Right renal cortex interstitium (tissue), 3 donors: ENCODE data around the gene VTA1. TPM values are rescaled to one million over a fixed set of nuclear protein-coding genes. Genes with fewer than 3 reads are reported as not detected.
A peak's percentile ranks its signal among the peaks of the same experiment; 100 is the strongest.
"Not testable (repeated sequence)": the region's sequence is repeated elsewhere in the genome, so short reads cannot be mapped to it uniquely, and the experiment has no call there.

Experiments used
- DNase-seq, 3 donors: peaks; one replicate each; pipeline ENCODE4 v3.0.0-alpha.2; 2013; ENCODE audit warnings: low read depth in 3 of 3, low spot score in 2 of 3
- polyA plus RNA-seq, 3 donors: library from polyadenylated mRNA; unstranded; fragments of 120-200 nt; gene quantifications; one replicate each; pipeline ENCODE4 v1.2.1, GENCODE V29; 2013; ENCODE audit not compliant: insufficient read length in 3 of 3

VTA1 gene
- polyA plus RNA-seq, 3 donors, result 79.7 to 88.2 (median 83.3) TPM

DNA sequence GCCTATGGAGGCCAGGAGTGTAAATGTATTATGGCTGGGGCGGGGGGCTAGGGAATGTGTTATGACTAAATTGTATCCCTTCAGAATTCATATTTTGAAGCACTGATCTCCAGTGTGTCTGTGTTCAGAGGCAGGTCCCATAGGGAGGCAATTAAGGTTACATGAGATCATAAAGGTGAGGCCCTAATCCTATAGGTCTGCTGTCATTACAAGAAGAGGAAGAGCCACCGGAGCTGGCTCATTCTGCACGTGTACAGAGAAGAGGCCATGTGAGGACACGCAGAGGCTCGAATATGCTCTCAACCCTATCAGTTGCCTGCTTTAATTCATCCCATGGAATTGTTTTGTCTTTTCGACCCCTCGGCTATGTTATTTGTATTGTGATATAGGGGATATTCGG, 76.9 kb downstream of the VTA1 start:
- no peak for DNase-seq

DNA sequence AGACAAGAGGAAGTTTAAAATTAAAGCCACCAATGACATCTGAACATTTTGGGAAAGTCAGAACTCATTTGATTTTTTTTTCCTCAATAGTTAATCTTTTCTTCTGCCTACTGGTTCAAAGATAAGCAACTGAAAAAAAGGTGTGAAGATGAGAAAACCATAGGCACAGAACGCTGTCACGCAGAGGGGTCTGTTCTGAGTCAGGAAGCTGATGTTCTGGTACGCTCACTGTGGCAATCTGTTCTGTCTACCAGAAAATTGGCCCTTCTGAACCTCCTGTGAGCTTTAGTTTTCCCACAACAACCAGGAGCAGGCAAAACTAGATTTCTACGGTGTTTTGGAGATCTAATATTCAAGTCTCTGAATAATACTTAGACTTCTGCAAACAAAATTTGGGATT, 78.1 kb downstream of the VTA1 start:
- DNase-seq, result no peak

DNA sequence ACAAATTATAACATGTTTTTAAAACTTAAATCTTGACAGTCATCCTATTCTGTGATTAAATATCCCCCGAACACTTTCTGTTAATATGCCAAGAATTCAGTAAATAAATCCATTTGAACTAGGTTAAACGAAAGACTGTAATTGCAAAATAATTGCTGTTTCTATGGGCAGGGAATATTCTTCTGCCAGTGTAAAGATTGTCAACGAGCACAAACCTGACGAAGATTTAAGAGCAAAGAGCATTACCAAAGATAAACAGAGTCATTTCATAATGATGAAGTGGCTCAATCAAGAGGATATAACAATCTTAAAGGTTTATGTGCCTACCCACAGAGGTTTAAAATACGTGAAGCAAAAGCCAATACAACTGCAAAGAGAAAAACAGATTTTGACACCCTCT, 78.5 kb downstream of the VTA1 start:
- no peak for DNase-seq

- DNase-seq, result no peak
Measured at GRCh38 chr6:142226731-142227130, 79.7 kb downstream of the VTA1 start.

- not testable (repeated sequence) for DNase-seq
Measured at GRCh38 chr6:142229518-142230270, 82.6 kb downstream of the VTA1 start.

GRCh38 chr6:142232206-142233044, 85.4 kb downstream of the VTA1 start:
- peak; percentile 31 to 57 (median 37) for DNase-seq

DNA sequence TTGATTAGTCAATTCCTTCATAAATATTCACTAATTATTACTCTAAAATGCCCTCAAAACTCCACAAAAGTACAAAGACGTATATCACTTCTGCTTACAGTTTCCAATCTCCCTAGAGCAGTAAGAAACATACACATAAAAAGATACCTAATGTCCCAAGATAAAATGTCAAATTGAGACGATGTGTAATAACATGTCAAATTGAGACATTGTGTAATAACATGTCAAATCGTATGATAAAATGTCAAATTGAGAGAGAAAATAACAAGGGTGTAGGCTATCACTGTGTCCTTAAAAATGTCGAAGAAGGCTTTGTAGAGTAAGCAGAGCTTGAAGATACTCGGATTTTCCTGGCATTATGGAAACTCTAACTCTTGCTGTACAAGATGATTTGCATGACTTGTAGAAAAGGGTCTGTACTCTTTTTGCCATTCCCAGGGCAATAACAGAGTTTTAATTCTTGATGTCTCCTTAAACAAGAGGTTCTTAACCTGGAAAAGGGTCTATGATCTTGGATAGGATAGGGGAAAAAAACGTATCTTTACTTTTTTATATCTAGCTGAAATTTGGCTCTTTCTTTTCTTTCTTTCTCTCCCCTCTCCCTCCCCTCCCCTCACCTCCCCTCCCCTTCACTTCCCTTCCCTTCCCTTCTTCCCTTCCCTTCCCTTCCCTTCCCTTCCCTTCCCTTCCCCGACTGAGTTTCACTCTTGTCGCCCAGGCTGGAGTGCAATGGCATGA, 87.1 kb downstream of the VTA1 start:
- DNase-seq, result no peak

GRCh38 chr6:142235272-142235671, 88.2 kb downstream of the VTA1 start:
- DNase-seq, result no peak

DNA sequence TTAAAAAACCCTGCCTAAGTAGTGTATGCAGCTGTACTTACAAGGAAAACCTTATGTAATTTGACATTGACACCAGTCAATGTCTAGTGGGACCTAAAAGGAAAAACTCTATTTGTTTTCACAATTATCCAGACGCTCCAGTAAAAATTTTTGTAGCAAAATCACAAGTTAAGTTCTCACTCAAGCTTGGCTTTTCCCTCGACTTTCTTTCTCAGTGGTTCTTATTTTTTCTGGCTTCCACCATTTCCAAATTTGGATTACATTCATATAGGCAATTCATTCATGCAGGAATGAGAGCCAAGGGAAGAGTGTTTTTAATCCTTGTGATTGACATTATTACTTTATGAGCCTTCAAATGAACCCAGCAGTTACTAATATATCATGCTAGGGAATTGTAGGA, 88.7 kb downstream of the VTA1 start:
- DNase-seq, result no peak

DNA sequence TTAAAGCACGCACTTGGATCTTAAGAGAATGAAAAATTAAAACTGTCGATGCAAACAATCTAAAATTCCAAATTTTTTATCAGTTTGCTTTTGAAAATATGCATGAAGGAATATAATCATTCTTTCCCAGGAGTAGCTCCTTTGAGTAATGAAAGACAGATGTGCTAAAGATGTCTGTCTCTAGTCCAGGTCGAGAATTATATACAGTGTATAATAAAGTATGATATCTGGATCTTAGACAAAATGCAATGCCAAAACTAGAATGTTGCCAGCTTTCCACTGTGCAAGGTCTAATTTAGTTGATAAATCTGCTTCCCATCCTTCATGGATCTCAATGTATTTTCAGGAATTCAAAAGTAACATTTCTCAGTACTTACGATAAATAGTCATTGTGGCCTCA, 89.6 kb downstream of the VTA1 start:
- no peak for DNase-seq

- no peak for DNase-seq
Measured at GRCh38 chr6:142238881-142239280, 91.8 kb downstream of the VTA1 start.

DNA sequence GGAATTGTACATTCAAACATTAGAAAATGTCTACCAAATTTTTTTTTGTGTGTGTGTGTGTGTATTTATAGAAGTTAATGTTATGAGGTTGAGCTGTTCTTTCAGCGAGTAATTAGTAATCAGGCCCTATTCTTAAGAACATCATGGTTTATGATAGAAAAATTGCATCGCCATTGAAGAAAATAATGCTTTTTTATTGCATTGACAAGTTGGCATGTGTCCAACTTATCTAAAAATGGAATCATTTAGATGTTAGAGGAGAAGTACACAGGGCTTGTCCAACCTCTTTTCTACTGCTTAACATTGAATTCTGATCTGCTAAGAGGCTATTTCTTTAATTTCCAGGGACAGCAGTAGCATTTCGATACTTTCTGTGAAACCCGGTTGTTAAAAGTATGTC, 93.1 kb downstream of the VTA1 start:
- no peak for DNase-seq

- no peak for DNase-seq
Measured at GRCh38 chr6:142241061-142241460, 94.0 kb downstream of the VTA1 start.

GRCh38 chr6:142242269-142242668, 95.2 kb downstream of the VTA1 start:
- DNase-seq, result no peak

DNA sequence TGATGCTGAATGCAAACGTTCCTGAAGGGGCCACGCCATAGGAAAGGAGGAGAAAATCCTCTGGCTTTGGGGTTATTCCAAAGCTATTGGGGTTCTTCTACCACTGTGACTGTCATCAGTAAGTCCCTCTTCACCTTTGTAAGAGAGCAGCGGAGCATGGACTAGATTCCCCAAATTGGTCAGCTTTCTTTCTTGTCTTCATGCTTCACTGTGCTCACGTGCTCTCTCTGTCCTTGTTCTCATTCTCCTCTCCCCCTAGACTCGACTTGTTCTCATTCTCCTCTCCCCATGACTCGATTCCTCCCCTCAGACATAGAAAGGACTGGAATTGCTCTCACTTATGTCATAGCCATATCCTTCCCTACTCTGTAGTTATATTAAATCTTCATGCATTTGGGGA, 99.9 kb downstream of the VTA1 start:
- no peak for DNase-seq

GRCh38 chr6:142249266-142249665, 102.2 kb downstream of the VTA1 start:
- no peak for DNase-seq

- DNase-seq, result no peak
Measured at GRCh38 chr6:142251930-142252445, 104.9 kb downstream of the VTA1 start.

- no peak for DNase-seq
Measured at GRCh38 chr6:142254513-142254912, 107.5 kb downstream of the VTA1 start.

DNA sequence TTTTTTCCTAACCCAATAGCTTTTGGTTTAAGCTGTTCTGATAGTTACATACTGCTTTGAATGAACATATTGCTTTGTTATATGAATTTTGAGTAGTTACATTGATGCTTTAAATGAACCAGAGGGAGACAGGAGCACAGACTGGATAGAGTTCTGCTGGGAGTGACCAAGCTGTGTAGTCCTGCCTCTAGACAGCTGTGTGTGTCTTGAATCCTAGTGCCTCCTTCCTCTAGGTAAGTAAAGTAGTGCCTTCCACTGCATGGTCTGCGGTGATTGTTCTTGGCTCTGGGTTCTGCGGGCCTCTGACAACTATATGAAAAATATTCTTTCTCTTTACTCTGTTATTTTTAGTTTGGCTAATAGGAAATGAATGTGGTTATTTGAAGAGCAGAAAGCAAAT, 108.7 kb downstream of the VTA1 start:
- DNase-seq, result no peak

GRCh38 chr6:142258305-142258704, 111.2 kb downstream of the VTA1 start:
- DNase-seq, result no peak

DNA sequence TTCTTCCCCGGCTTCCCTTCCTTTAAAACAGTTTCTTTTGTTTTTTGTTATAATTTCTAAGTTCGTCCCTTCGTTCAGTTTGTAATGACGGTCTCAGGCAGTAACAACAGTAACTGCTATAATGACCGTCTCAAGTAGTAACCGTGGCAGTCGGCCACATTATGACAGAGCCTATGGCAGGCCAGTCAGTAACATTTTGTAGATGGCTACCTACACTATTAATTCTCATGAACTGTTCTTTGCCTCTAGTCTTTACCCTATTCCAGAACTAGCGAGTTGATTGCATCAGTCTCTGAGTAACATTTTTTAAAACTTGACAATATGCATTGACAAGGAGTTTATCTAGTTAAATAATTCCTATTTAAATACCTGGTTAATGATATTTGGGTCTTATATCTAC, 111.7 kb downstream of the VTA1 start:
- no peak for DNase-seq
